Mesodermal cell (in vitro differentiated cells): ENCODE data around the gene NTSR2.

ENCODE experiments used
- H3K27ac ChIP-seq: 2 replicates; pipeline ENCODE4 v1.7.0; 2013; ENCODE audit warnings: mild to moderate bottlenecking, low read depth, low read length, moderate library complexity; ENCODE audit not compliant: severe bottlenecking
- H3K36me3 ChIP-seq: 2 replicates; pipeline ENCODE4 v1.7.1; 2013; ENCODE audit warnings: mild to moderate bottlenecking, low read length, moderate library complexity; ENCODE audit not compliant: control insufficient read depth, insufficient read depth
- H3K4me1 ChIP-seq: one replicate; pipeline ENCODE4 v1.7.1; 2013; ENCODE audit warnings: mild to moderate bottlenecking, low read length; ENCODE audit not compliant: insufficient read depth, control insufficient read depth, poor library complexity, severe bottlenecking
- H3K4me3 ChIP-seq: 2 replicates; pipeline ENCODE4 v1.7.0; 2013; ENCODE audit warnings: low read length, control low read depth, mild to moderate bottlenecking; ENCODE audit not compliant: insufficient read depth, poor library complexity, severe bottlenecking; ENCODE audit errors: extremely low read depth
- H3K9me3 ChIP-seq: 2 replicates; pipeline ENCODE4 v1.7.1; 2013; ENCODE audit warnings: mild to moderate bottlenecking, low read length, moderate library complexity; ENCODE audit not compliant: control insufficient read depth
- whole genome bisulfite sequencing, 2 experiments: methylation state at CpG; one replicate each; pipeline ENCODE4 v1.1.5; 2013; ENCODE audit warnings: missing lambda C conversion rate in 2 of 2; ENCODE audit not compliant: insufficient coverage in 2 of 2; 5-methylcytosine and 5-hydroxymethylcytosine counted together

NTSR2 gene

DNA sequence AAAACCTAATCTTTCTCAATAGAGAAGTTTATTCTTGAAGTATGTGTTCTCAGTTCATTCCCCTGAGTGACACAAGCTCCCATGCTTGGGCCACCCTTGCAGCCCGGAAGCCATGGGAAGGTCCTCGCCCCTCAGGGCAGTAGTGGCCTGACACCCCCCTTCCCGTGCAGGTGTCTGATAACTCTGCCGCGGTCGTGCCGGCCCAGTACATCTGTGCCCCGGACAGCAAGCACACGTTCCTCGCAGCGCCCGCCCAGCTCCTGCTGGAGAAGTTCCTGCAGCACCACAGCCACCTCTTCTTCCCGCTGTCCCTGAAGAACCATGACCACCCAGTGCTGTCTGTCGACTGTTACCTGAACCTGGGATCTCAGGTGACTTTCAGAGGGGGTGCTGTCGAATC lies 32.4 kb downstream of the NTSR2 start:
- Histone ChIP-seq H3K27ac (no peak overlapping the region), H3K4me1 (no peaks in the 10 kb centered on the region), H3K36me3 (peaks cover 71% of the 10 kb centered on the region), H3K9me3 (no peaks in the 10 kb centered on the region), H3K4me3 (no peak overlapping the region)
- 91 to 95% methylated on average over 12 to 14 of the region's 15 CpGs for whole genome bisulfite sequencing, 2 experiments

DNA sequence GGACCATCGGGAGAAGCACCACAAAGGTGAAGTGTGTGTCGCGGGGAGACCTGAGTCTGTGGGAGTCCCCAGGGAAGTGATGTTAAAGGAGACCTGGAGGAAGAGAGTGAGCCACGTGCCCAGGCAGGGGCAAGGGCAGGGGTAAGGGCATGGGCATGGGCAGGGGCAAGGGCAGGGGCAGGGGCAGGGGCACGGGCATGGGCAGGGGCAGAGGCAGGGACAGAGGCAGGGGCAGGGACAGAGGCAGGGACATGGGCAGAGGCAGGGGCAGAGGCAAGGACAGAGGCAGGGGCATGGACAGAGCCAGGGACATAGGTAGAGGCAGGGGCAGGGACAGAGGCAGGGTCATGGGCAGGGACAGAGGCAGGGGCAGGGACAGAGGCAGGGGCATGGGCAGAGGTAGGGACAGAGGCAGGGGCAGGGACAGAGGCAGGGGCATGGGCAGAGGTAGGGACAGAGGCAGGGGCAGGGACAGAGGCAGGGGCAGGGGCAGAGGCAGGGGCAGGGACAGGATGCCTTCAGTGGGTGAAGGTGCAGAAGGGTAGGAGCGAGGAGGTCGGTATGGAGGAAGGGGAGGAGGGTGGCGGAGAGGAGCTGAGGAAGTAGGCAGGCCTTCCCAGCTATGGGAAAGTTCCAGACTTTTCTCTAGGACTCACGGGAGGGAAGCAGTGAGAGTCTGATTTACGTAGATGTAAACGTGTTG lies 33.3 kb downstream of the NTSR2 start:
- H3K4me1 ChIP-seq: no peaks in the 10 kb centered on the region
- peaks cover 73% of the 10 kb centered on the region for H3K36me3 ChIP-seq
- H3K9me3 ChIP-seq: no peaks in the 10 kb centered on the region
- WGBS, 2 experiments: 81 to 82% methylated on average over 10 of the region's 11 CpGs
- H3K4me3 ChIP-seq: no peak overlapping the region
- H3K27ac ChIP-seq: no peak overlapping the region

DNA sequence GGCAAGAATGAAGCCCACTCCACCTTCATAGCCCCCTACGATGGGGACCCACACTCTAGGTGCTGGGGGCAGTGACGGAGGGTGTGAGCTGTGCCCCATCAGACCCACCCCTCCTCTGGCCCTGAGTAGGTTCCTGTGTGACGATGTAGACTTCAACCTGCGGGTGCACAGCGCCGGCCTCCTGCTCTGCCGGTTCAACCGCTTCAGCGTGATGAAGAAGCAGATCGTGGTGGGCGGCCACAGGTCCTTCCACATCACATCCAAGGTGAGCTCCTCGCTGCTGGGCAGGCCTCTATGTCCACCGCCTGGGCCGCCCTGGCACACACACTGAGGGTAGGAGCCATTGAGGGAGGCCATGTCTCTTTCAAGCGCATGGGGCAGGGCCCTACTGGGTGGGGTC lies 34.9 kb downstream of the NTSR2 start:
- Histone ChIP-seq H3K36me3 (peaks cover 74% of the 10 kb centered on the region), H3K9me3 (no peaks in the 10 kb centered on the region), H3K4me3 (no peak overlapping the region), H3K27ac (no peak overlapping the region), H3K4me1 (no peaks in the 10 kb centered on the region)
- 94 to 98% methylated on average over 13 of the region's 15 CpGs for WGBS, 2 experiments

DNA sequence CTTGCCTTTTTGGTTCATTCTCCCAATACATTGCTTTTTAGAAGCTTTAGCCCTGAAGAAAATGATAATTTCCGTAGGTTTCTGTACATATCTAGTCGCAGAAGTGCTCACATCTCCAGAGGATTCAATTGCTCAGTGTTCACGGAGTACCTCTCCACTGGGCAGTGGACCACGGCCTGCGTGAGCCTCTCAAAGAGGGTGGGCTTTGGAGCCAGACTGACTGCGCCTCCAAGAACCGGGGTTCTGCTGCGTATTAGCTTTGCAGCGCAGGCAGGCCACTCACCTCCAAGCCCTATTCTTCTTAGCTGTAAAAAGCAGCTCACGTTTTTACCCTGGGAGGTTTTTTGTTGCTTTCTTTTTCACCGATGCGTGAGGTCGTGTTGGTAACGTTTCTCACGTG lies 35.4 kb downstream of the NTSR2 start:
- WGBS, 2 experiments: 88% methylated on average over 15 of the region's 15 CpGs
- H3K36me3 ChIP-seq: peaks cover 74% of the 10 kb centered on the region
- H3K9me3 ChIP-seq: no peaks in the 10 kb centered on the region
- H3K4me1 ChIP-seq: no peaks in the 10 kb centered on the region
- no peak overlapping the region for H3K27ac ChIP-seq
- H3K4me3 ChIP-seq: no peak overlapping the region

DNA sequence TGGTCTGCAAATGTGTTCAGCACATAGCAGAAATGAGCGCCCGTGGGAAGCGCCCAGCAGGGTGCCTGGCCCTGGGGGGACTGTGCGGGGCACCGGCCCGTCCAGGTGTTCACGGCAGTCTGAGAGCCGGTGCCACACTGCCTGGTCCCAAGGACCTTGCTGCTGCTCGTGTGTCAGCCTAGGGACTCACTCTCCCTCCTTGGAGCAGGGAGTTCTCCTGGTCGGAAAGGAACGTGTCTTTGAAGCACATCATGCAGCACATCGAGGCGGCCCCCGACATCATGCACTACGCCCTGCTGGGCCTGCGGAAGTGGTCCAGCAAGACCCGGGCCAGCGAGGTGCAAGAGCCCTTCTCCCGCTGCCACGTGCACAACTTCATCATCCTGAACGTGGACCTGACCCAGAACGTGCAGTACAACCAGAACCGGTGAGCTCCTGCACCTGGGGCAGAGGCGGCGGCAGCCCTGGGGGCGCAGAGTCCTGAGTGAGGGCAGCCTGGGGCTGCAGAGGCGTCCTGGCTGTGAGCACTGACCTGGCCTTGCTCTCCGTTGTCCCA lies 36.0 kb downstream of the NTSR2 start:
- H3K4me1 ChIP-seq: no peaks in the 10 kb centered on the region
- peaks cover 68% of the 10 kb centered on the region for H3K36me3 ChIP-seq
- no peak overlapping the region for H3K27ac ChIP-seq
- H3K9me3 ChIP-seq: no peaks in the 10 kb centered on the region
- 91 to 93% methylated on average over 25 to 26 of the region's 28 CpGs for WGBS, 2 experiments
- no peak overlapping the region for H3K4me3 ChIP-seq

DNA sequence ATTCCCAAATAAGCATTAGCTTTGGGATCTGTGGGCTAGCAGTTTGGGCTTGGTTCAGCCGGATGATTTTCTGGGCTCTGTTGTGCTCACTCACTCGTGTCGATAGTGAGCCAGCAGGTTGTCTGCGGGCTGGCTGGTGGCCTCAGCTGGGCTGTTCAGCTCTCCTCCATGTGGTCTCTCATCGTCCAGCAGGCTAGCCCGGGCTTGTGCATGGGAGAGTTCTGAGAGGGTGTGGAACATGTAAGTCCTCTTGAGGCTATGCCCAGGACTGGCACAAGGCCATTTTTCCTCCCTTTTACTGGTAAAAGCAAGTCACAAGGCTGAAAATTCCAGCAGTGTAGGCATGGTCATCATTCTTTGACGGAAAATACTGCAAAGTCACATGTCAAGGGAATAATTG lies 38.5 kb downstream of the NTSR2 start:
- Histone ChIP-seq H3K9me3 (peaks cover 6% of the 10 kb centered on the region), H3K4me3 (no peak overlapping the region), H3K4me1 (no peaks in the 10 kb centered on the region), H3K27ac (no peak overlapping the region), H3K36me3 (peaks cover 73% of the 10 kb centered on the region)
- WGBS, 2 experiments: 92 to 96% methylated on average over 5 of the region's 7 CpGs

DNA sequence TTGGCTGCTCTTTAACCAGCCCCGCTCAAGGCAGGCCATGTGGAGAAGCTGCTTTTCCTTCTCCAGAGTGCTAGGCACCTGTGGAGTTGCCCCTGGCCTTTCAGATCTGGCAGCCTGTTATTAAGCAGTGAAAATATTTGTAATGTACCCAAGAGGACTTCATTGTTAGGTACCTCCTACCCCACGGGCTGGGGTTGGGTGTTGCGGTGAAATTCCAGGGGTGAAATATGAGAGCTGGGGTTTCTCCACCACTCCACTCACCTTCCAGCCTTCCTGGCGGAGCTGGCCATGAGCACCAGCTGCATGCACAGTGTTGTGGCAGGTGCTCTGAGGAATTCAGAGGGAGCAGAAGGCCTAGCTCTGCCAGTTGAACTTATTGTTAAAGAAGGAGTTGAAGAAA lies 39.1 kb downstream of the NTSR2 start:
- Histone ChIP-seq H3K9me3 (peaks cover 6% of the 10 kb centered on the region), H3K27ac (no peak overlapping the region), H3K36me3 (peaks cover 79% of the 10 kb centered on the region), H3K4me3 (no peak overlapping the region), H3K4me1 (no peaks in the 10 kb centered on the region)
- WGBS, 2 experiments: 100% methylated on average over 1 of the region's 4 CpGs; no CpG with 5 or more reads in 1 of the 2 experiments

DNA sequence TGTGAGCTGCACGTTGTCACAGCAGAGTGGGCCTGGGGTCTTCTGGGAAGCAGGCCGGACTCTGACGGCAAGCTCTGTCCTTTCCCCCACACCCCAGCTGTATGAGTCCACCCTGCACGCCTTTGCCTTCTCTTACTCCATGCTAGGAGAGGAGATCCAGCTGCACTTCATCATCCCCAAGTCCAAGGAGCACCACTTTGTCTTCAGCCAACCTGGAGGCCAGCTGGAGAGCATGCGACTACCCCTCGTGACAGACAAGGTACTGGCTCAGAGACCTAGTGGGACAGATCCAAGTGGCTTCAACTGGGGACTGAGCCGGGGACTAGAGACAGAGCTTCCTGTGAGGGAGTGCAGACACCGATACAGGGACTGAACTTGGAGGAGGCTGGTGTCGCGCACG lies 40.1 kb downstream of the NTSR2 start:
- 91 to 92% methylated on average over 8 to 11 of the region's 11 CpGs for WGBS, 2 experiments
- Histone ChIP-seq H3K27ac (no peak overlapping the region), H3K36me3 (peaks cover 82% of the 10 kb centered on the region), H3K9me3 (peaks cover 6% of the 10 kb centered on the region), H3K4me3 (no peak overlapping the region), H3K4me1 (no peaks in the 10 kb centered on the region)

DNA sequence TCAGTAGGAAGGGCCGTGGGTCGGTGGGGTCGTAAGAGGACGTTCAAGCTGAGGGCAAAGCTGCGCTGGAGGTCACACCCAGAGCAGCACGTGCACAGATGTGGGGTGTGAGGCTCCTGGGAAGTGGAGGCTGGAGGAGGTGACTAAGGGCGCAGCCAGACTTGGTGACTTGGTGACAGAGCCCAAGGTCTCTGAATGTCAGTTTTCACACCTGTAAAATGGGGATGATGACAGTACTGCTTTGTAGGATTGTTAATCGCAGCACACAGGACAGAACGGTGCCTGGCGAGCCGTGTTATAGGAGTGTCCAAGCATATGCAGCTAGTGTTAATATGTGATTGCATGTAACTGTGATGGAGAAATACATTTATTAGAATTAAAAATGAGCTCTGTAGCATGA lies 40.8 kb downstream of the NTSR2 start:
- Histone ChIP-seq H3K4me3 (no peak overlapping the region), H3K9me3 (peaks cover 6% of the 10 kb centered on the region), H3K4me1 (no peaks in the 10 kb centered on the region), H3K36me3 (peaks cover 81% of the 10 kb centered on the region), H3K27ac (no peak overlapping the region)
- 94 to 98% methylated on average over 10 to 11 of the region's 11 CpGs for WGBS, 2 experiments

DNA sequence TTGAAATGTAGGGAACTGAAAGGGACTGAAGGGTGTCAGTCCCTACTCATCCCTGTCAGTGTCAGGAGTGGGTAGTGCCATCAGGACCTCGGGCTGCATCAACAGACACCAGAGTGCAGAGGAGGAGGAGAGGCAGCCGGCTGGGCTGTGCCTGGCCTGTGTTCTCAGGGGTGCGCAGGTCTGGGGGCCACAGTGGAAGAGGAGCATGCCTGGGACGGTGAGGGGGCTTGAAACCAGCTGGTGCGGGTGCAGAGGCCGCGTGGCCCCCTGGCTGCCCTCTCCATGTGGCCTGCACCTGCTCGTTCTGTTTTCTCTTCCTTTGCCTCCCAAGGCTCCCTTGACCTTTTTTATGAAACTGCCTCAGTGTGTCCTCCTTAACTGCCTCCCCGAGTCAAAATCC lies 41.3 kb downstream of the NTSR2 start:
- peaks cover 81% of the 10 kb centered on the region for H3K36me3 ChIP-seq
- no peak overlapping the region for H3K27ac ChIP-seq
- no peak overlapping the region for H3K4me3 ChIP-seq
- 86 to 89% methylated on average over 3 to 7 of the region's 9 CpGs for WGBS, 2 experiments
- no peaks in the 10 kb centered on the region for H3K4me1 ChIP-seq
- peaks cover 6% of the 10 kb centered on the region for H3K9me3 ChIP-seq

DNA sequence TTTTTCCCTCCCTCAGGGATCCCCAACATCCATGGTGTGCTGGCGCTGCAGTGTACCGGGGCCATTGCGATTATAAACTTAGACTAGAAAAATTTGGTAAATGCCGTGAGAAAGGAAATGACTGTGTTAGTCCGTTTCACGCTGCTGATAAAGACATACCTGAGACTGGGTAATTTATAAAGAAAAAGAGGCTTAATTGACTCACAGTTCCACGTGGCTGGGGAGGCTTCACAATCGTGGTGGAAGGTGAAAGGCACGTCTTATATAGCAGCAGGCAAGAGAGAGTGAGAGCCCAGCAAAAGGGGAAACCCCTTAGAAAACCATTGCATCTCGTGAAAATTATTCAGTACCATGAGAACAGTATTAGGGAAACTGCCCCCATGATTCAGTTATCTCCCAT lies 44.3 kb downstream of the NTSR2 start:
- Histone ChIP-seq H3K9me3 (peaks cover 6% of the 10 kb centered on the region), H3K27ac (no peak overlapping the region), H3K4me1 (peaks cover 3% of the 10 kb centered on the region), H3K36me3 (peaks cover 75% of the 10 kb centered on the region), H3K4me3 (no peak overlapping the region)
- 93 to 96% methylated on average over 7 to 10 of the region's 10 CpGs for WGBS, 2 experiments
